ENCODE results near the gene NIM1K.
A peak's percentile ranks its signal among the peaks of the same experiment; 100 is the strongest.
"Not testable (repeated sequence)": the region's sequence is repeated elsewhere in the genome, so short reads cannot be mapped to it uniquely, and the experiment has no call there.

NIM1K gene

DNA sequence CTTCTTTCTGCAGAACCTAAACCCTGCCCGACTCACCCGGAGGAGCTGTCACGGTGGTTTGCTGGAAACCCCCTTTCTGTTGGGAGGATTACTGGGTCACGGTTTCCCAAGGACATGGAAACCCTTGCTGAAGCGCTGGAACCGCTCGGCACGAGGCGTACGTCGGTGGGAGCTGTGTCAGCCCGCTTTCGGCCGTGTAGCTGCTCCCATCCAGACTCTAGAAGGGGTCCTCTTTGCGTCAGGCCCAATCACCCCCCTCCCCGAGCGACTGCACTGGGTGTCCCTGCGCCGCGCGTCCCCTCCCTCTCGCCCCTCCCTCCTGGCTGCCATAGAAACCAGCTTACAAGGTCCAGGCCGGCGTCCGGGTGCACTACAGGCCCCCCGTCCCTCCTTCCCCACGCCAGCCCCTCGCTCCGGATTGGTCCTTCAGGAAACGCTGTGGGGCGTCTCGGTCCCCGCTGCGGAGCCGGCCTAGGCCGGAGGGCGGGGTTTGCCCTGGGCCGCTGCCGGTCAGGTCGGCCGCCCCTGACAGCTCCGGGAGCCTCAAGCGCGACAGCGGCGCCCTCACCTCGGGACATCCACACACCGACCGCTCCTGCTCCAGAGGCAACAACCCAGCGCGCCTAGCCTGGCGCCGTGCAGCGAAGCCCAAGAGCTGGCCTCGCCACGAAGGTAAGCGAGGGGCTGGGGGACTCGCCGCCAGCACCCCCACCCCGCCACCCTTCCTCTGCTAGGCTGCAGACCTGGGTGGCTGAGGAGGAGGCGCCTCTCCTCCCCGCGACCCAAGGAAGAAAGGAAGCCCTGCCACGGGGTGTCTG lies at the start of gene NIM1K:
NIM1K (plus strand) TSS at position 486 of the 818 bp plus-strand sequence. CDS start 53,551 bp downstream, outside the sequence.
- peak; percentile 53 for DNase-seq (ENCODE audit: low read depth)

DNA sequence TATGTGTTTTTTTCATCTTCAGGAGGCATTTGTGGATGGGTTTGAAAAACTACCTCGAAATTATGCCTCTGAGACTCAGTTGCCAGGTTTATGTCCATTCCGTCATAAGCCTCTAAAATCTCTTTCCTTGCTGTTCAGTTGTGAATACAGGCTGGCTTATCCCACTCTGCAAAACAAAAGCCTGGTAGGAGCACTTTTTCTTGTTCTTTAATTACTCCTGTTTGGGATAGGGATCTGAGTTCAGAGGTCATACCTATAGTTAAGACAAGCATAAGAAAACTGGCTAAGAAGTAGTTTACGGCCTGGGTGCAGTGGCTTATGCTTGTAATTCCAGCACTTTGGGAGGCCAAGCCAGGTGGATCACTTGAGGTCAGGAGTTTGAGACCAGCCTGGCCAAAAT lies 47.0 kb upstream of the NIM1K start:
- DNase-seq (ENCODE audit: low read depth) = no peak

- no peak for DNase-seq (ENCODE audit: low read depth)
Measured at GRCh38 chr5:43146958-43147357, 45.1 kb upstream of the NIM1K start.

- no peak for DNase-seq (ENCODE audit: low read depth)
Measured at GRCh38 chr5:43148417-43148816, 43.6 kb upstream of the NIM1K start.

GRCh38 chr5:43149231-43149630 lies 42.8 kb upstream of the NIM1K start:
- DNase-seq (ENCODE audit: low read depth) = no peak

- no peak for DNase-seq (ENCODE audit: low read depth)
Measured at GRCh38 chr5:43150075-43150474, 42.0 kb upstream of the NIM1K start.

DNA sequence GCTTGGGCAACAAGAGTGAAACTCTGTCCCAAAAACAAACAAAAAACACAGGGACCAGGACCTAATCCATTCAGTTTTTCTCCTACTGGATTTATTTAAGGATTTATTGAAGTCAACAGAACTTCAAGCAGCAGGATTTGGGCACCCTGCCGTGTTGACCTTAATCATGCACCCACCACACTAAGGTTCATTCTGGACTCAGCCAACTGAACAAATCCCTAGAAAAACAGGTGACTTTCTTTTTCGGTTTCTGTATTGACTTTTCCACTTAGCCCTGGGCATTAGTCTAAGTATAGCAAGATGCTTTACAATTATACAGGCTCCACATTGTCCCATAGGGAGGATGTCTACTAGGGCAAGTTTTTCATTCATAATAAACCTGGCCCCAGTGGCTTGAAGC lies 41.3 kb upstream of the NIM1K start:
- DNase-seq (ENCODE audit: low read depth) = no peak

DNA sequence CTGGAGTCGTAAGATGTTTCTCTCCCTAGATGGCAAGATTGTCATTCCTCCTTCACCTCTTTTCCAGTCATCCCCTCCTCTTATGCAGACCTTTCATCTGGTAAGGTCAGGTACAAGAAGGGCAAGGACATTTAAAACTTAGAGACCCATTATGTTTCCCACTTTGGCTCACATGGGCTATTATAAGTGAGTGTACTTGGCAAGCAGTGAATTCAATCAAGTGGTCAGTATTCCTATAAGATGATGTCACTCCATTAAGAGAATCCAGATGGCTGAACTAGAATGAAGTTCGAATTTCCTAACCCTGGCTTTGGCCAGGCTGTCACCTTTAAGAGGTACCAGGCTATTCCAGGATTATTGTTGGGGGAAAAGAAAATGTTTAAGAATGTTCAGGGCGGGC lies 39.1 kb upstream of the NIM1K start:
- peak; percentile 47 for DNase-seq (ENCODE audit: low read depth)

- no peak for DNase-seq (ENCODE audit: low read depth)
Measured at GRCh38 chr5:43154469-43154868, 37.6 kb upstream of the NIM1K start.

DNA sequence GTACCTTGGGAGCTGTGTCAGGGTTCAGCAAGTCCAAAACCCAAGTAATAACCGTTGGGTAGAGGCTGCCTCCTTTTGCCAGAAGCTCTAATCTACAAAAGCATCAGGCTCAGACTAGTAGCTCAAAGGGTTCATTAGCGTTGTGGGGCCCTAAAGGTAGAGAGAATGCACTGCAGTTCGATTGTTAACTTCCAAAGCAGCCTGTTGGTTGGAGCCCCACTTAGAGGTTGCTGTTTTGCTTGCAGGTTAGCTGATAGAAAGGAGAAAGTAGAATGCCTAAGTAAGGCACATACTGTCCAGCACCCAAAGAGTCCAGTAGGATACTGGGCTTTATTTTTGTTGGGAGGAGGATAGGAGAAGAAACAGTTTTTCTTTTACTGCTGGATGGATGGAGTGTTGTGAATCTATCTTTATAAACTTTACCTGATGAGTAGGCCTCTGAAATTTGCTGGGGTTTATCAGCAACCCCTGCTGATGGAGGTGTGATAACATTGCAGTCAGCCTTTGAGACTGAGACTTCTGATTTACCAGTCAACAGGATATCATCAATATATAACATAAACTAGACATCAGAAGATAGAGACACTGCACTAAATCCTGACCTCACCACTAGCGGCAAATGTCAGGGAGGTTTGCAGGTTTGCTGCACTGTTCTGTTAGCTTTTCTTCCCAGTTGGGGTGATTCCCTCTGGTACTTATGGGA lies 36.5 kb upstream of the NIM1K start:
- DNase-seq (ENCODE audit: low read depth) = no peak

DNA sequence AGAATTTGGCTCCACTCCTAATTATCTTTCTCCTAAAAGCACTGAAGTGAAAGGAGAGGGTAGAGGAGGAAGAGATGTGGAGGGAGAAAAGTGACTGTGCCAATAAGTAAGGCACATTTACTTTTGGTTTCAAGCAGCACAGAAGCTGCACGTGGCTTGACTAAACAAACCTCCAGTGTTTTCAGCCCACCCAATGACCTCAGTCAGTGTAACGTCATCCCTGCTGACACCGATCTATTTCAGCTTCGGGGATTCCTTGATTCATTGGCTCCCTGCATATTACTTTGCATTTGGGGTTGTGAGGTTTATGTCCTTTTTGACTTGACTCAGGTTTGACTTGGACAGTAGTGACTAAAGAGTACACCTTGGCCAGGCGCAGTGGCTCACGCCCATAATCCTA lies 35.6 kb upstream of the NIM1K start:
- DNase-seq (ENCODE audit: low read depth) = peak; percentile 9

DNA sequence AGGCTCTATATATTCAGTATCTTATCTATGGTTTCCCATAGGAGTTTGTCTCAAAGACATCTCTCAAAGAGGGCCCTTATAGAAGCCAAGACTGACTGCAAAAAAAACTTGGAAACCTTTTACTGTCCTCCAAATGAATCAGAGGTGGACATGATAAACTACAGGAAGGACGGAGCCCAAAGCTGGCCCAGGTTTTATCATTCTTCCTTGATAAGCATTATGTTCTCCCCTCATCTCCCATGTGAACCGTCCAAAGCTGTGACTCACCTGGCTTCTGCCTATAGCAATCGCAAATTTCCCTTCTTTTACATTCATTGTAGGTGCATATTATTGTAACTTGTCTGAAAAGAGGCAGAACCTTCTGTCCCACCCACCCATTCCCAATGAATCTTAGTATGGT lies 35.0 kb upstream of the NIM1K start:
- DNase-seq (ENCODE audit: low read depth) = no peak

DNA sequence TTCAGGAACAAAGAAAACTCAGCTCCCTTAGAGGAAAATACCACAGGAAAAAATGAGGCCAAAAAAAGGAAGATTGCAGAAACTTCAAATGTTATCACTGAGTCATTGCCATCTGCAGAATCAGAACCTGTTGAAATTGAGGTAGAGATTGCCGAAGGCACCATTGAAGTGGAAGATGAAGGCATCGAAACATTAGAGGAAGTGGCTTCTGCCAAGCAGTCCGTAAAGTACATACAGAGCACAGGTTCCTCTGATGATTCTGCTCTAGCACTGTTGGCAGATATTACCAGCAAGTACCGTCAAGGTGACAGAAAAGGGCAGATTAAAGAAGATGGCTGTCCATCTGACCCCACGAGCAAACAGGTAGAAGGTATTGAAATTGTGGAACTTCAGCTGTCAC lies 30.8 kb upstream of the NIM1K start:
- no peak for DNase-seq (ENCODE audit: low read depth)

- DNase-seq (ENCODE audit: low read depth) = not testable (repeated sequence)
Measured at GRCh38 chr5:43164801-43165200, 27.2 kb upstream of the NIM1K start.

DNA sequence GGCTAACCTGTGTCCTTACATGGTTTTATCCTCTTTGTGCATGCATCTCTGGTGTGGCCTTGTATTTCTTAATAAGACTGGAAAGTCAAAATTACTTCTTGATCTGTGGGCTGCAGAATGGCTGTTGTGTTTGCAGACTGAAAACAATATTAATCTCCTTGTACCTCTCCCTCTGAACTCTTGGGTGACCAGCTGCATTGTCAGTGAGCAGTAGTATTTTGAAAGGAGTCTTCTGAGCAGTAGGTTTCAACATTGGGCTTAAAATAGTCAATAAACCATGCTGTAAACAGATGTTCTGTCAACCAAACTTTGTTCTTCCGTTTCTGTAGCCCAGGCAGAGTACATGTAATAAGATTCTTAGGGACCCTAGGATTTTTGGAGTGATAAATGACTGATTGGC lies 26.7 kb upstream of the NIM1K start:
- no peak for DNase-seq (ENCODE audit: low read depth)

DNA sequence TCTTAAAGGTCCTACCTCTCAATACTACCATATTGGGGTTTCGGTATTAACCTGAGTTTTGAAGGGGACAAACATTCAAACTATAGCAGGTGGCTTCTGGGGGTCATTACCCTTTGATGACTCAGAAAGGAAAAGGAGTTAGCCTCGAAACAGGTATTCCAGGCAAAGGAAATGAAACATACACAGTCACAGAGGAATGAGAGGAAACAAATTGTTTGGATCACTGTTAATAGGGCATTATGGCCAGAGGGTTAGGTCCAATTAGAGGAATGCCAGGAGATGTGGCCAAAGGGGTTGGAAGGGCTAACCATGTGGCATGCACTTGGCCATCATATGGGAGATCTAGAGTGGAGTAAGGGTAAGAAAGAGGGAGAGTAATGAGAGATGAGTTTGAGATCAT lies 23.9 kb upstream of the NIM1K start:
- no peak for DNase-seq (ENCODE audit: low read depth)

DNA sequence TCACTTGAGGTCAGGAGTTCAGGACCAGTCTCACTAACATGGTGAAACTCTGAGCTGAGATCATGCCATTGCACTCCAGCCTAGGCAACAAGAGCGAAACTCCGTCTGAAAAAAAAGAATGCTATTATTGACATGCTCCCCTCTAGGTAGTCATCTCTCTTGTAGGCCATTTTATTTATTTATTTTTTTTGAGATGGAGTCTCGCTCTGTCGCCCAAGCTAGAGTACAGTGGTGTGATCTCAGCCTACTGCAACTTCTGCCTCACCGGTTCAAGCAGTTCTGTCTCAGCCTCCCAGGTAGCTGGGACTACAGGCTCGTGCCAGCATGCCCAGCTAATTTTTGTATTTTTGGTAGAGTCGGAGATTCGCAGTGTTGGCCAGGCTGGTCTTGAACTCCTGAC lies 20.6 kb upstream of the NIM1K start:
- no peak for DNase-seq (ENCODE audit: low read depth)

DNA sequence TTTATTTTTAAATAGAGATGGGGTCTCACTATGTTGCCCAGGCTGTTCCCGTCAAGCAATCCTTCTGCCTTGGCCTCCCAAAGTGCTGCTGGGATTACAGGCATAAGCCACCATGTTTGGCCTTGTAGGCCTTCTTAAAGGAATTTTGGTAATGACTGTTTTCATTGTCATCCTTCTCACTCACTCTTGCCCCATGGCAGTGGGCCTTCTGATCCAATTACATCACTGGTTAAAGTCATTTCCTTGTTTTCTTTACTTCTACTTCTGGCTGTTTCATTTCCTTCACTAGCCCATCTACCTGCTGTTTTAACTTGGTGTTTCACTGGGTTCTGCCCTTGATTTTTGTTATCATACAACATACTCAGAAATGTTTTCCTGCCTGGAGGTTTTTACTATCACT lies 20.1 kb upstream of the NIM1K start:
- no peak for DNase-seq (ENCODE audit: low read depth)

GRCh38 chr5:43172779-43173178 lies 19.2 kb upstream of the NIM1K start:
- no peak for DNase-seq (ENCODE audit: low read depth)

- no peak for DNase-seq (ENCODE audit: low read depth)
Measured at GRCh38 chr5:43174586-43174985, 17.4 kb upstream of the NIM1K start.

GRCh38 chr5:43179836-43180235 lies 12.2 kb upstream of the NIM1K start:
- no peak for DNase-seq (ENCODE audit: low read depth)

DNA sequence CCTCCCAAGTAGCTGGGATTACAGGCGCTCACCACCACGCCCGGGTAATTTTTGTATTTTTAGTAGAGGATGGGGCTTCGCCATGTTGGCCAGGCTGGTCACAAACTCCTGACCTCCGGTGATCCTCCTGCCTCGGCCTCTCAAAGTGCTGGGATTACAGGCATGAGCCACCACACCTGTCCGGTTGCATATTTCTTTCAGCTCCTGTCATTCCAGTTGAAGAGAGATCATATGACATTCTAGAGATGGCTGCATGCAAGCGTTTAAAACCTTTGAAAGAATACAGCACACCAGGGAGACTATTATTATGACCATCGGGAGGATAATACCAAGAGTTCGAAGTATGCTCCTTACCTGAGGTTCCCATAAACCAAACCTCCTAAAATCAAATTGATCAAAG lies 9.6 kb upstream of the NIM1K start:
- no peak for DNase-seq (ENCODE audit: low read depth)

DNA sequence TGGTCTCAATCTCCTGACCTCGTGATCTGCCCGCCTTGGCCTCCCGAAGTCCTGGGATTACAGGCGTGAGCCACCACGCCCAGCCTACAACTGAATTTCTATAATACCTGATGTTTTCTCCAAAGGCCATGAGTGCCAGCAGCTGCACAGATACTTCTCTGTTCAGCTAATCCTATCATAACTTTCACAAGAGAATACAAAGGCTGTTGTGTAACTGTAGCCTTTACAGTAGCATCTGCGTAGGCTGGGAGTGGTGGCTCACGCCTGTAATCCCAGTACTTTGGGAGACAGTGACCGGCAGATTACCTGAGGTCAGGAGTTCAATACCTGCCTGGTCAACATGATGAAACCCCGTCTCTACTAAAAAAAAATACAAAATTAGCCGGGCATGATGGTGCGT lies 8.9 kb upstream of the NIM1K start:
- DNase-seq (ENCODE audit: low read depth) = not testable (repeated sequence)
